Stimulated activated memory B cell treated with anti-CD40 and anti-IgM and Interleukin-4, amounts not matched to agents 10 μg/mL and 1 μg/mL and 100 μg/mL, for 72 hours (primary cell): ENCODE measurements around the gene CHI3L1.
A peak's percentile ranks its signal among the peaks of the same experiment; 100 is the strongest.

Source experiments
- ATAC-seq: fragments of 150-1000 bp; cut with Tn5 transposase; 2 replicates; pipeline ENCODE4 v1.10.0; 2021
- H3K27ac Mint-ChIP-seq: one replicate; pipeline ENCODE4 v1.8.0; 2022; ENCODE audit warnings: mild to moderate bottlenecking, mixed read lengths
- H3K27me3 Mint-ChIP-seq: one replicate; pipeline ENCODE4 v1.8.0; 2022; ENCODE audit warnings: mixed read lengths
- H3K36me3 Mint-ChIP-seq: one replicate; pipeline ENCODE4 v1.8.0; 2022; ENCODE audit warnings: mixed read lengths
- H3K4me1 Mint-ChIP-seq: one replicate; pipeline ENCODE4 v1.8.0; 2022; ENCODE audit warnings: mixed read lengths
- H3K4me3 Mint-ChIP-seq: one replicate; pipeline ENCODE4 v1.8.0; 2022; ENCODE audit warnings: mild to moderate bottlenecking, moderate library complexity, mixed read lengths
- H3K9me3 Mint-ChIP-seq: one replicate; pipeline ENCODE4 v1.8.0; 2022; ENCODE audit warnings: mixed read lengths

CHI3L1 gene

GRCh38 chr1:203178821-203179666 is 7.5 kb downstream of the CHI3L1 start:
- Mint-ChIP-seq H3K4me1 (peaks cover 13% of the 10 kb centered on the region), H3K27me3 (peaks cover 57% of the 10 kb centered on the region), H3K4me3 (no peak overlapping the region), H3K36me3 (no peaks in the 10 kb centered on the region), H3K9me3 (no peaks in the 10 kb centered on the region), H3K27ac (no peak overlapping the region)
- ATAC-seq: no peak

- Mint-ChIP-seq H3K4me1 (peaks cover 21% of the 10 kb centered on the region), H3K36me3 (no peaks in the 10 kb centered on the region), H3K4me3 (no peak overlapping the region), H3K27me3 (peaks cover 66% of the 10 kb centered on the region), H3K9me3 (no peaks in the 10 kb centered on the region), H3K27ac (no peak overlapping the region)
- ATAC-seq: no peak
These were observed 8.4 kb downstream of the CHI3L1 start for GRCh38 chr1:203178083-203178482.

DNA sequence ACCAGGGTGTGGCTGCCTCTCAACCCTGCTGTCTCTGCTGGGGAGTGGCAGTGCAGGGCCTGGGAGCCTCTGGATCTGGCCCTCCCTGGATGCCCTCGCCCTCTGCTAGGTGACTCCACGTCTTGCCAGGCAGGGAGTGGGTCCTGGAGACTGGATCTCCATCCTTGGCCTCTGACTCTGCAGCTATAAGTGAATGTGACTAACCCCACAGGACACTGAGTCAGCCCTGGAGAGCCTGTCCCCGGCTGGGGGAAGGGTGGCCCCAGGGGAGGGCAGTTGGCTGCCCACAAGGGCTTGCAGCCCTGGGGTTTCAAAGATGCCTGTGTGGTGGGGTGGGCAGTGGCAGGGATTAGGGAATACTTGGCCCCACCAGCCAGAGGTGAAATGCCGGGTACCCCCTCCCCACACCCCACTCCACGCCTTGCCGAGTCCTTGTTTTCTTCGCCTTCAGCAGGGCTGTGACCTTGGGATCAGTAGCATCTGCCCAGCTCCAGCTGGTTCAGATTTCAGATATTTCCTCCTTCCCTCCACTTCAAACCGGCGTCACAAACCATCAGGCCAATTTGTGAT is 8.9 kb downstream of the CHI3L1 start:
- Mint-ChIP-seq H3K27ac (no peak overlapping the region), H3K9me3 (no peaks in the 10 kb centered on the region), H3K4me3 (no peak overlapping the region), H3K27me3 (peaks cover 72% of the 10 kb centered on the region), H3K36me3 (no peaks in the 10 kb centered on the region), H3K4me1 (peaks cover 21% of the 10 kb centered on the region)
- no peak for ATAC-seq

DNA sequence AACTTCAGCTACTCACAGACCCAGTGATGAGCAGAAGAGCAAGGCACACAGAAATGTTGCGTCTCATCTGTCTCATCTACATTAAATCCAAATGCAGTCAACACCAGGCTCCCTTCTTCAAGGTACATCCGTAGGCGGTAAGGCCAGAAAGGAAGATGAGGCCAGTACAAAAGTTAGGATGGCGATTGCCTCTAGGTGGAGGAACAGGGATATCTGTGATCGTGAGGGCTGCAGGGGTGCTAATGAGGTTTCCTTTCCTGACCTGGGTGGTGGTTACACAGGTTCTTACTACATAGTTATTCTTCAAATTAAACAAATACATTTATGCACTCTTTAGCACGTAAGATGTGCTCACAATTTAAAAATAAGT is 9.5 kb downstream of the CHI3L1 start:
- Mint-ChIP-seq H3K9me3 (no peaks in the 10 kb centered on the region), H3K4me1 (peaks cover 21% of the 10 kb centered on the region), H3K27me3 (peaks cover 77% of the 10 kb centered on the region), H3K27ac (no peak overlapping the region), H3K36me3 (no peaks in the 10 kb centered on the region), H3K4me3 (no peak overlapping the region)
- ATAC-seq: no peak

- ATAC-seq: no peak
- no peaks in the 10 kb centered on the region for H3K36me3 Mint-ChIP-seq
- H3K27ac Mint-ChIP-seq: no peak overlapping the region
- H3K4me1 Mint-ChIP-seq: peaks cover 21% of the 10 kb centered on the region
- H3K4me3 Mint-ChIP-seq: no peak overlapping the region
- H3K27me3 Mint-ChIP-seq: peaks cover 83% of the 10 kb centered on the region
- H3K9me3 Mint-ChIP-seq: no peaks in the 10 kb centered on the region
These were observed 10.1 kb downstream of the CHI3L1 start for GRCh38 chr1:203176273-203177035.

- peak; percentile 32 for ATAC-seq
- no peaks in the 10 kb centered on the region for H3K36me3 Mint-ChIP-seq
- no peaks in the 10 kb centered on the region for H3K9me3 Mint-ChIP-seq
- peaks cover 84% of the 10 kb centered on the region for H3K27me3 Mint-ChIP-seq
- no peak overlapping the region for H3K27ac Mint-ChIP-seq
- H3K4me3 Mint-ChIP-seq: no peak overlapping the region
- peaks cover 21% of the 10 kb centered on the region for H3K4me1 Mint-ChIP-seq
These were observed 10.7 kb downstream of the CHI3L1 start for GRCh38 chr1:203175827-203176241.

GRCh38 chr1:203175237-203175826 is 11.2 kb downstream of the CHI3L1 start, which contains the start of gene MYBPH:
TSS of gene MYBPH (minus strand) at chr1:203175826. CDS start at chr1:203175755, 71 bp downstream.
- Mint-ChIP-seq H3K9me3 (no peaks in the 10 kb centered on the region), H3K36me3 (no peaks in the 10 kb centered on the region), H3K4me1 (peaks cover 21% of the 10 kb centered on the region), H3K4me3 (no peak within 1 kb of the TSS), H3K27ac (no peak within 1 kb of the TSS), H3K27me3 (peaks cover 84% of the 10 kb centered on the region)
- ATAC-seq: no peak

DNA sequence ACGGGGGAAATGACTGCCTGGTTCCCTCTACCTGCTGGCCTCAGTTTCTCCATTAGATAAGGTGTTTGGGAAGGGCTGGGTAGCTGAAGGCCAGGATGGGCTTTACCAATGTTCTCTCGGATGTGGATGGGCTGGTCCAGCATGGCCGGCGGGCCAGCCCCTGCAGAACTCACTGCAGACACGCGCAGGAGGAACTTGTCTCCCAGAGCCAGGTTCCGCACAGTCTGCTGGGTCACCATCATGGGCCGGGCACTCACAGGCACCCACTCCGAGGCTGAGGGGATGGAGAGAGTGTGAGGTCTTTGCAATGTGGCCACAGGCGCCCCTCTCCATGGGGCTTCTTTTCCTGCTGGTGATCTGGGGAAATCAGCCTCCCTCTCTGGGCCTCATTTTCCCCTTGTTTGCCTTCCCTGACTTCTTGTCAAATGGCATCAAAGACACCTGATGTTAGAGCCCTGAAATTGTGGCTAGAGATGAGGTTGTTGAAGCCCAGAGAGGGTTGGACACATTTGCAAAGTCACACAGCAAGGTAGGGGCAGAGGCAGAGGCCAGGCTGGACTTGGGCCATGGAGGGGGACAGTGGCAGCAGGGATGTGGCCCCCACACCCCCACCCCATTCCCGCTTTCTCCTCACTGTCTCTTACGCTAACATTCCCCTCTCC is 12.0 kb downstream of the CHI3L1 start:
- H3K27me3 Mint-ChIP-seq: peaks cover 77% of the 10 kb centered on the region
- no peak overlapping the region for H3K27ac Mint-ChIP-seq
- no peaks in the 10 kb centered on the region for H3K9me3 Mint-ChIP-seq
- no peak overlapping the region for H3K4me3 Mint-ChIP-seq
- H3K4me1 Mint-ChIP-seq: peaks cover 21% of the 10 kb centered on the region
- H3K36me3 Mint-ChIP-seq: no peaks in the 10 kb centered on the region
- ATAC-seq: no peak

DNA sequence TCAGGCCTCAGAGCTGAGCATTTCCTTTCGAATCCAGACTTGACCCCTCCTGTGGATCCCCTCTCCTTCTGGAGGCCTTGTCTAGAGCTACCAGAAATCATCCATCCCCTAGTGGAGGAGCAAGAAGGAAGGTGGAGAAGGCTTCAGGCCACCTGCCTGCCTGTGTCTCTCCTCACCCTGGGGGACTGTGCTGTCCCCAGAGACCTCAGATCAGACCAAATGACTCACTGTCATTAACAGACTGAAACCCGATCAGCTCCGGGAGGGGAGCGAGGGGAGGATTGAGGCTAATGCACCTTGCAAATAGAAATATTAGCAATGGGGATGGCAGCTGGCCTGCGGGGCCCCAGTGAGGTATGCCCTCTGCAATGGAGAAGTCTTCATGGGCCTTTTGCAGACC is 12.9 kb downstream of the CHI3L1 start:
- Mint-ChIP-seq H3K4me3 (no peak overlapping the region), H3K27me3 (peaks cover 74% of the 10 kb centered on the region), H3K36me3 (no peaks in the 10 kb centered on the region), H3K9me3 (no peaks in the 10 kb centered on the region), H3K27ac (no peak overlapping the region), H3K4me1 (peaks cover 21% of the 10 kb centered on the region)
- ATAC-seq: peak; percentile 80

DNA sequence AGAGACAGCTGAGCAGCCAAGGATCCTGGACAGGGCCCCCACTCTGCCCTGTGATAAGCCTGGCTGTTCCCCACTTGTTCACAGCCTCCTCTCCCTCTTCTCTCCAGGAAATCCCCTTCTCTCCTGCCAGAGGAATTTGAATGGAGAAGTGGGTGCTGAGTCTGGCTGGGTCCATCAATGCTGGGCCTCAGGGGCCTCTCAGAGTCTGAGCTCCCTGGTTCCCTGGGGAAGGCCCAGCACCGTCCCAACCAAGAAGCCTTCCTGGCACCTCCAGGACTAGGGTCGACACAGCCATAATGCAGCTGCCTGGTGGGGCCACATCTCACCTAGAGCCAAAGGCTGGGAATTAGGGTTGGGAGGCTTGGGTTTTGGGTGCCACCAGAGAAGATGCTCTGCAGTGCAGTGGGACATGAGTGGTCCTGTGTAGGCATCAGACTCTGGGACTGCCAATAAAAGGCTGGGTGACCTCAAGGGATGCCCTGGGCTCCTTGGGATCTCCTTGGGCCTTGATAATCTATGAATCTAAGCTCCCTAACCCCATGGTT is 13.4 kb downstream of the CHI3L1 start:
- H3K27me3 Mint-ChIP-seq: peaks cover 74% of the 10 kb centered on the region
- H3K4me1 Mint-ChIP-seq: peaks cover 21% of the 10 kb centered on the region
- H3K27ac Mint-ChIP-seq: no peak overlapping the region
- ATAC-seq: no peak
- H3K9me3 Mint-ChIP-seq: no peaks in the 10 kb centered on the region
- H3K36me3 Mint-ChIP-seq: no peaks in the 10 kb centered on the region
- no peak overlapping the region for H3K4me3 Mint-ChIP-seq

DNA sequence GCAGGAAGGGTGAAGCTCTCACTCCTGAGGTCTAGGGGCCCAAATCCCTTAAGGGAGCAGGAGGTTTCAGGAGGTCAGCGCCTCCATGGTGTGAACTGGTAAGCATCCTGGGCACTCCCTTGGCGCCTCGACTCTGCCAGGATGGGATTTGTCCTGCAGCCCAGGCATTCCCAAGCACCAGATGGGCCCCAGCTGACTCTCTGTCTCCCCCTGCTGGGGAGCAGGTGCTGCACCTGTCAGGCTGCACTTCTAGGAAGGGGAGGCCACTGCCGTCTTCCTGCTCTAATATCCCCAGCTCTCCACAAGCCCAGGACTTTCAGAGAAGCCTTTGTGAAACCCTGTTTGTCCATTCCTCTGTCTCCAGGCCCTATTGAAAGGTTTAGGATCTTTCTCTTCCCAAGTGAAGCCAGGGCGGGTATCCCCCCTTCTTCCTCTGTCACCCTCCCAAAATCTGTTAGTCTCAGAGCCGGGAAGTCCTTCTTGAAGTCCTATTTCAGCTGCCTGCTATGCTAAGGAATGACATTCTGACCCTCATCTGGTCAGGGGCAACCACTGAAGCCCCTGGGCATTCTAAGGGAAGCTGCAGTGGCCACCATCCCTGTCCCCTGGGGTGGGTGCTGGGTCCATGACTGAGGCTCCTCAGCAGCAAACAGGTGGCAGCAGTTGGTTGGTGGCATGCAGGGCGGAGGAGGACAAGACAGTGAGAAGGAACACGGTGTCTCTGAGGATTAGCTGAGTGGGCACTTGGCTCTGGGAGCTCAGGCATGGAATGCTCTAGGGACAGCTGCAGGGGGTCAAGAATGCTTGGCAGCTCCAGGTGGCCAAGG is 14.1 kb downstream of the CHI3L1 start:
- ATAC-seq: no peak
- no peak overlapping the region for H3K27ac Mint-ChIP-seq
- H3K36me3 Mint-ChIP-seq: no peaks in the 10 kb centered on the region
- H3K9me3 Mint-ChIP-seq: no peaks in the 10 kb centered on the region
- no peak overlapping the region for H3K4me3 Mint-ChIP-seq
- peaks cover 21% of the 10 kb centered on the region for H3K4me1 Mint-ChIP-seq
- peaks cover 73% of the 10 kb centered on the region for H3K27me3 Mint-ChIP-seq

GRCh38 chr1:203171341-203172183 is 14.9 kb downstream of the CHI3L1 start:
- no peak for ATAC-seq
- Mint-ChIP-seq H3K4me1 (peaks cover 21% of the 10 kb centered on the region), H3K27me3 (peaks cover 74% of the 10 kb centered on the region), H3K4me3 (no peak overlapping the region), H3K27ac (no peak overlapping the region), H3K9me3 (no peaks in the 10 kb centered on the region), H3K36me3 (no peaks in the 10 kb centered on the region)

- H3K4me3 Mint-ChIP-seq: no peak overlapping the region
- no peak overlapping the region for H3K27ac Mint-ChIP-seq
- peaks cover 18% of the 10 kb centered on the region for H3K4me1 Mint-ChIP-seq
- peaks cover 74% of the 10 kb centered on the region for H3K27me3 Mint-ChIP-seq
- ATAC-seq: no peak
- H3K36me3 Mint-ChIP-seq: no peaks in the 10 kb centered on the region
- H3K9me3 Mint-ChIP-seq: no peaks in the 10 kb centered on the region
These were observed 15.7 kb downstream of the CHI3L1 start for GRCh38 chr1:203170625-203171330.
